ENCODE measurements around the gene INCA1.

Gene INCA1

DNA sequence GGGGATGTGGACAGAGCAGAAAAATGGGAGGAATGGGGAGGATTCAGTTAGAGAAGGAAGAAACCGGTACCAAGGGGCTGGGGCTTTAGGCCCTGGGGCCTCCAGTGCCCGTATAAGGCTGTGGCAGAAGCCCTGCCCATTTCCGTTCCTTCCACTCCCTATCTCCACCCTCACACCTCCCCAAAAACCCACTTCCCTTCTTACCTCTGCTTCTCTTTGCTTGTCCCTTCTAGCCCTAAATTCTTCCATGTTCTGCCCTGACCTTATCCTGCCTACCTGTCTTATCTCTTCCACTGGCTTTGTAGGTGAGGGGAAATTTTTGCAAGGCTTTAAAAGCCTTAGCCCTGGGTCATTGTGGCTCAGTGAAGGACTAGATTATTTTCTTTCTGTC lies 53.2 kb downstream of the INCA1 start:
- TF ChIP-seq GATA2 (IDR thresholded peaks at IDR 0.05; ENCODE audit: low read depth, low read length) = no peak
- no peak for TF ChIP-seq GATA3 (IDR thresholded peaks at IDR 0.05; ENCODE audit: low read depth, low read length)

DNA sequence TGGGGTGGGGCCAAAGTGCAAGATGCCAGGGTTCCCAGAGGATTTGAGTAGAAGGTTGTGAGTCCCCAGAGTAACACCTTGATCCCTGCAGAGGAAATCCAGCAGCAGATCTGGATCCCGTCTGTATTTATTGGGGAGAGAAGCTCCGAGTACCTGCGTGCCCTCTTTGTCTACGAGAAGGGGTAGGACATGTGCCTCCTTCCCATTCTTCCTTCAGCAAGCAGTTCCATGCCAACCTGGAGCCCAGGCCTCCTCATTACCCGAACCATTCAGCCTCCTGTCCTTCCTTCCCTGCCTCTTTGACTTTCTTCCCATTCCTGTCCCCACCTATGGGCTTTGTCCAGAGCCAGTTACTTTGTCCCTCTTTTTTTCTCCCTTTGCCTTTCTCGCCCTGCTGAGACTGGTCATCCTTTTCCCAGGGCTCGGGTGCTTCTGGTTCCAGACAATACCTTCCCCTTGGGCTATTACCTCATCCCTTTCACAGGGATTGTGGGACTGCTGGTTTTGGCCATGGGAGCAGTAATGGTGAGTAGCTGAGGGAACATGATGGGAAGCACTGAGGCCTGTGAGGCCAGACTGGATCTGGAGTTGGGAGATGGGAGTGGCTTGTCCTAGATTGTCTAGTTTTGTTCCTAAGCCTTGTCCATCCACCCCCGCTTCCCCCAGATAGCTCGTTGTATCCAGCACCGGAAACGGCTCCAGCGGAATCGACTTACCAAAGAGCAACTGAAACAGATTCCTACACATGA lies 54.4 kb downstream of the INCA1 start:
- TF ChIP-seq GATA2 (IDR thresholded peaks at IDR 0.05; ENCODE audit: low read depth, low read length) = no peak
- TF ChIP-seq GATA3 (IDR thresholded peaks at IDR 0.05; ENCODE audit: low read depth, low read length) = no peak

DNA sequence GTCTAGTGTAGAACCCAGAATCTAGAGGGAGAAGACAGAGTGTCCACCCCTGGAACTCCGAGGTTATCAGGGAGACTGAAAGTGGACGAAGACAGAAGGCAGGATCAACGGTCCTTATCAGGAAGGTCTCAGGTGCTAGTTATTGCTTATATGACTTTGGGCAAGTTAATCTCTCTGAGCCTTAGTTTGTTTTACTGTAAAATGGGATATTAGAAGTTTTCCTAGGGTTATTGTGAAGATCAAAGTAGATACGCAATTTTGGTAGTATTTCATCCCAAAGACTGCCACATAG lies 56.1 kb downstream of the INCA1 start:
- TF ChIP-seq GATA3 (IDR thresholded peaks at IDR 0.05; ENCODE audit: low read depth, low read length) = no peak
- no peak for TF ChIP-seq GATA2 (IDR thresholded peaks at IDR 0.05; ENCODE audit: low read depth, low read length)

DNA sequence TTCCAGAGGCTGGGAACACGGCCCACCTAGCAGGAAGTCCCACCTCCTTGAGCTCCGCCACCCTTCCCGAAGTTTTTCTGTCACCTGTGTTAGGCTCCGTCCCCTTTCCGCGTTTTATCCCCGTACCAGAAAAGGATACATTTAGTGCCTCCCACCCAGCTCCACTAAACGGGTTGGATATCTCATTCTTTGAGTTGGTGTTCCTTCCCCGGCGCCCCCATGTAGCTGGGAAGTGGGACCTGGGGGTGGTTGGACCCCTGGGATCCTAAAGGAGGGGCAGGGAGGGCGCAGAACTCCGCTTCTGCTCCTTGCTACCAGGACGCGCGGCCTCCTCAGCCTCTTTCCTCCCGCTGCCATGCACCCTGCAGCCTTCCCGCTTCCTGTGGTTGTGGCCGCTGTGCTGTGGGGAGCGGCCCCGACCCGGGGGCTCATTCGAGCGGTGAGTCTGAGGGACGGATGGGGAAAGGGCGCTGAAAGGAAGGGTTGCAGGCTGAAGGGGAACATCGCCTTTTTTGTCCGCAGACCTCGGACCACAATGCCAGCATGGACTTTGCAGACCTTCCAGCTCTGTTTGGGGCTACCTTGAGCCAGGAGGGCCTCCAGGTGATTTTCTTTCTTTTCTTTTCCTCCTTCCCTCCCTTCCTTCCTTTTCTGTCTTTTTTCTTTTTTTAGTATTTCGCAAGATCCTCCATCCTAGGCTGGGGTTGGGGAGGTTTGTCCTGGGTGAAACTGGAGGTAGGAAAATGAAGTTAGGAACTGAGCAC lies 56.6 kb downstream of the INCA1 start:
- no peak for TF ChIP-seq GATA3 (IDR thresholded peaks at IDR 0.05; ENCODE audit: low read depth, low read length)
- TF ChIP-seq GATA2 (IDR thresholded peaks at IDR 0.05; ENCODE audit: low read depth, low read length) = no peak

DNA sequence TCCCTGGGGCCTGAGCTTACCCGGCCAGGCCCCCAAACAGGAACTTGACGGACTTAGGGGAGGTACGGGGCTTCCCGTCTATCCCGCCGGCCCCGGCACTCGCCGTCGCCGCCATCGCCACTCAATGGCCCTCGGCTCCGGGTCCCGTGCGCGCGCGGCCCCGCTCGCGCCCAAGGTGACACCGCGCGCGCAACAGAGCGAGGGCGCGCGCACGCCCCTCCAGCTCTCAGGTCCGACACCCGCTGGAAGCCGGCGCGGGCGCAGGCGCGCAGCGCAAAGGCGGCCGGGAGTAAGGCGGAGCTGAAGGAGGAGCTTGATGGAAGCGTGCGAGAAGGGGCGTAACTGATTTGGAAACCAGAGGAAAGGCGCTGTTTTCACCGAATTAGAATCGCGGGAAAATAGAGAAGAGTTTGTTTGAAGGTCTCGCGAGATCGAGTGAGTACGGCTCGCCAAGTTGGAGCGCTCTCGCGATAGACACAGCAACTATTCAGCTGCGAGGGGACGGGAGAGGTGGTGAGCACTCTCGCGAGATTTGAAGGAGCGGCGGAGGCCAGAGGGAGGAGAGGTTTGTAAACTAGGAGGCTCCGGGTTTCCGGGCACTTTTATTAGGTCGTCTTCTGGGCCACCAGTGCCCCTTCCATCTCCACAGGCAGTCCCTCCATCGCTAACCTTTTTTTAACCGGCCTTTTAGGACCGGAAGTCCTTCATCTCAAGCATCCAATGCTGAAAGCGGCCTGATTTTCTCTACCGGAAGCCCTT lies 57.3 kb downstream of the INCA1 start, which contains the start of the genes RNF167 and SLC25A11:
TSS of gene RNF167 (plus strand) at position 473 of the 759 bp plus-strand sequence. CDS start 642 bp downstream, outside the sequence.
TSS of gene SLC25A11 (minus strand) at position 251 of the 759 bp plus-strand sequence. CDS start at position 115, 136 bp downstream.
- TF ChIP-seq GATA3 (IDR thresholded peaks at IDR 0.05; ENCODE audit: low read depth, low read length) (no peak), GATA2 (IDR thresholded peaks at IDR 0.05; ENCODE audit: low read depth, low read length) (no peak)

DNA sequence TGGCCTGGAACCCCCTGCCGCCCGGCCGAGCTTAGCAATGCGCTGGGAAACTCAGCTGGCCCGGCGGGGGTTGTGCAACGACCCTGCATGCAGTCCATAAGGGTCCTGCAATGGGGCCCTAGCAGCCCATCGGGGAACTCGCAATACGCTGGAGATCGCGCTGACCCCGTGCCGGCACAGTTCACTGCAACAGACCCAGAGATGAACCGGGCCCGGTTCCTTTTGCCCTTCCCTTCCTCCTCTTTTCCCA lies 57.9 kb downstream of the INCA1 start:
- TF ChIP-seq GATA3 (IDR thresholded peaks at IDR 0.05; ENCODE audit: low read depth, low read length) (no peak), GATA2 (IDR thresholded peaks at IDR 0.05; ENCODE audit: low read depth, low read length) (no peak)

DNA sequence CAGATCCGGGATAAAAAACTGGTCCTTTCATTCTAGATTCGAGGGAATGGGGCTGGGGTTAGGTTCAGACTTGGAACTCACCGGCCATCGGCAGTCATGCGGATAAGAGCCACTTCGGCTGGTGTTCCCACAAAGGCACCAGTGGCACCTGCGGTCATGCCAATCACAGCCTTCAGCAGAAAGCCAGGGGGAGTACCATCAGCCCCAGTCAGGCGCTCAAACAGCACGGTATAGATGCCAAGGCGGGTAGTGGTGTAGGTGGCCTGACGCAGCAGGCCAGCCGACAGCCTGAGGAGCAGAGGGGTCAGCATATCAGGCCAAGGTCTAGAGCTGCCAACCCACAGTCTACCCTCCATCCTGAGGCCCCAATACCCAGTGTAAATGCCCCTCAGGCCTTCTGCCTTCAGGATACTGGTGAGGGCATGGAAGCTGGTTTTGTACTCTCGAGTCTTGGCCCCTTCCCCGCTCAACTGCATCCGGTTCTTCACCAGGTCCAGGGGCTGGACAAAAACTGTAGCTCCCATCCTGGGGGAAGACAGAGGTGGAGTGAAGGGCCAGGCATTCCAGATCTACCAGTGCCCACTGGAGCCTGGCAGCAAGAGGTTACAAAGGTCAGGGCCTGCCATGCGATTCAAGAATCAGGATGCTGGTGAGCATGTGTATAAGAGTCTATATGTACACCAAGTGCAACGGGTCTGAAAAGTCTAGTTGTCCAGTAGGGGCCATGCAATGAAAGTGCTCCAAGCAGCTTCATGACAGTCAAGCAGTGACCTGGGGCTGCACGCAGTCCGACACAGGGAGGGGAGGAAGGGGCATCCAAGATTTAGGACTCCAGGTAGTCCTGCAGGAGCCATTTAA lies 58.4 kb downstream of the INCA1 start:
- TF ChIP-seq GATA3 (IDR thresholded peaks at IDR 0.05; ENCODE audit: low read depth, low read length) = no peak
- TF ChIP-seq GATA2 (IDR thresholded peaks at IDR 0.05; ENCODE audit: low read depth, low read length) = no peak

Measured in SH-SY5Y (cell line).